GM12874 (cell line): ENCODE results near the gene CROCC2.

Experiments used
- TF ChIP-seq, protein P1 (sequence below): IDR thresholded peaks from 2 replicates; pipeline ENCODE4 v1.5.1; 2011; ENCODE audit warnings: low read depth, mild to moderate bottlenecking, control low read depth, low read length, moderate library complexity; ENCODE audit not compliant: insufficient read depth

Gene CROCC2

GRCh38 chr2:240906141-240906910 is at the start of gene CROCC2:
Gene CROCC2 (plus strand): TSS chr2:240906336. CDS start chr2:240906514, 178 bp downstream.
- TF ChIP-seq, protein P1, sequence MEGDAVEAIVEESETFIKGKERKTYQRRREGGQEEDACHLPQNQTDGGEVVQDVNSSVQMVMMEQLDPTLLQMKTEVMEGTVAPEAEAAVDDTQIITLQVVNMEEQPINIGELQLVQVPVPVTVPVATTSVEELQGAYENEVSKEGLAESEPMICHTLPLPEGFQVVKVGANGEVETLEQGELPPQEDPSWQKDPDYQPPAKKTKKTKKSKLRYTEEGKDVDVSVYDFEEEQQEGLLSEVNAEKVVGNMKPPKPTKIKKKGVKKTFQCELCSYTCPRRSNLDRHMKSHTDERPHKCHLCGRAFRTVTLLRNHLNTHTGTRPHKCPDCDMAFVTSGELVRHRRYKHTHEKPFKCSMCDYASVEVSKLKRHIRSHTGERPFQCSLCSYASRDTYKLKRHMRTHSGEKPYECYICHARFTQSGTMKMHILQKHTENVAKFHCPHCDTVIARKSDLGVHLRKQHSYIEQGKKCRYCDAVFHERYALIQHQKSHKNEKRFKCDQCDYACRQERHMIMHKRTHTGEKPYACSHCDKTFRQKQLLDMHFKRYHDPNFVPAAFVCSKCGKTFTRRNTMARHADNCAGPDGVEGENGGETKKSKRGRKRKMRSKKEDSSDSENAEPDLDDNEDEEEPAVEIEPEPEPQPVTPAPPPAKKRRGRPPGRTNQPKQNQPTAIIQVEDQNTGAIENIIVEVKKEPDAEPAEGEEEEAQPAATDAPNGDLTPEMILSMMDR = no peak

- TF ChIP-seq, protein P1 = no peak
Measured at GRCh38 chr2:240857039-240858008, 48.8 kb upstream of the CROCC2 start.

- TF ChIP-seq, protein P1 = no peak
Measured at GRCh38 chr2:240858321-240858720, 47.8 kb upstream of the CROCC2 start.

- TF ChIP-seq, protein P1 = no peak
Measured at GRCh38 chr2:240858871-240859270, 47.3 kb upstream of the CROCC2 start.

- TF ChIP-seq, protein P1 = no peak
Measured at GRCh38 chr2:240861547-240861946, 44.6 kb upstream of the CROCC2 start.

- TF ChIP-seq, protein P1 = no peak
Measured at GRCh38 chr2:240864475-240864874, 41.7 kb upstream of the CROCC2 start.

DNA sequence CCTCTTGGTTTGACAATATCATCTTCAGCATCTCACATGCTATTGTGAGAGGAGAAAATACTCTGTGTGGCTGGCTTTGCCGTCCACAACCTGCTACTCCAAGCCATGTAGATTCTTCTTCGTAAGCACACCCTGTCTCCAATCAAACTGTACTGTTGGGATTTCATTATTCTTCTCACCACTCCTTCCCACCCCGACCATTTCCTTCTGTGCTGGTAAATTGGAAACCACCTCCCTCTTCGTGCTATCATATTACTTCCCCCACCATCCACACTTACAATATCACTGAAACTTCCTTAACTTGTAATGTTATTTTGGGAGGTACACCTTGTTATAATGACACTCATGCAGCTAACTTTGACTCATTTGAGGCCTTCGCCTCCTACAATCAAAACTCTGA is 40.7 kb upstream of the CROCC2 start:
- TF ChIP-seq, protein P1 = no peak
